HepG2 (cell line): ENCODE measurements around the gene TMEM253. TPM values are rescaled to one million over a fixed set of nuclear protein-coding genes. Genes with fewer than 3 reads are reported as not detected.

Experiments used
- ATAC-seq: fragments of 200-7000 bp; cut with Tn5 transposase; 3 replicates; pipeline ENCODE4 v1.9.1; 2020; ENCODE audit warnings: mild to moderate bottlenecking, moderate library complexity
- BruUV-seq: library from RNA; stranded (reverse); fragments of 400-500 nt; replicated peaks from 2 replicates; lab custom pipeline; 2021; lab: Mats Ljungman, UMichigan
- CTCF ChIA-PET: fragments of 300-600 bp; formaldehyde crosslinking; extraction: SDS; loops from one replicate; lab custom pipeline; 2021; ENCODE audit warnings: low total read pairs, inconsistent platforms, low intra/inter-chr PET ratio; lab: Yijun Ruan, JAX
- POLR2A ChIA-PET: fragments of 350-600 bp; sonication (Branson Sonifier 250); formaldehyde crosslinking; loops from one replicate; lab custom pipeline; 2020; ENCODE audit warnings: antibody characterized with exemption, inconsistent platforms; lab: Yijun Ruan, JAX
- DNase-seq: peaks from one replicate; pipeline ENCODE4 v3.0.0-alpha.2; 2015; ENCODE audit warnings: low spot score
- FAIRE-seq: peaks from 3 replicates; lab custom pipeline; 2011; peaks lifted over from hg19 to GRCh38; lab: Jason Lieb, UNC
- H2AFZ ChIP-seq: one replicate; pipeline ENCODE4 v1.6.1; 2011; ENCODE audit warnings: low read length, inconsistent platforms
- H3K27ac ChIP-seq: fragments of 300-600 bp; 3 replicates; pipeline ENCODE4 v1.8.0; 2011; ENCODE audit warnings: mixed run types, mild to moderate bottlenecking, mixed read lengths, low read length, inconsistent platforms; ENCODE audit not compliant: insufficient read depth; ENCODE audit errors: extremely low read length
- H3K27me3 ChIP-seq, 2 experiments: fragments of 200-600 bp in 1 of 2; 2 replicates in 1 of 2; 3 replicates in 1 of 2; pipeline versions ENCODE4 v1.6.0 to v1.8.0; 2011; ENCODE audit warnings: low read length in 2 of 2, mild to moderate bottlenecking in 2 of 2, moderate library complexity in 2 of 2, inconsistent platforms in 1 of 2; ENCODE audit not compliant: insufficient read depth in 2 of 2, control insufficient read depth in 1 of 2
- H3K36me3 ChIP-seq, 2 experiments: fragments of 200-600 bp in 1 of 2; replicated peaks in 1 of 2; 2 replicates in 1 of 2; 3 replicates in 1 of 2; pipeline versions ENCODE4 v1.5.1 to v1.8.0; 2011; ENCODE audit warnings: low read length in 2 of 2, inconsistent platforms in 1 of 2; ENCODE audit not compliant: insufficient read depth in 2 of 2, control insufficient read depth in 1 of 2
- H3K4me1 ChIP-seq: 2 replicates; pipeline ENCODE4 v1.5.1; 2012; ENCODE audit warnings: low read length, inconsistent platforms; ENCODE audit not compliant: insufficient read depth
- H3K4me2 ChIP-seq: 2 replicates; pipeline ENCODE4 v1.6.0; 2011; ENCODE audit warnings: low read depth, low read length, inconsistent platforms
- H3K4me3 ChIP-seq, 3 experiments: fragments of 200-600 bp in 1 of 3; sonication (generic), shearing (Covaris generic) in 1 of 3; replicated peaks in 1 of 3; 2 replicates each; pipeline ENCODE4 v1.5.1; 2011 to 2016; ENCODE audit warnings: low read length in 3 of 3, inconsistent platforms in 2 of 3, low read depth in 2 of 3, mild to moderate bottlenecking in 2 of 3, control low read depth in 1 of 3, mixed read lengths in 1 of 3; ENCODE audit not compliant: insufficient read depth in 1 of 3
- H3K79me2 ChIP-seq: one replicate; pipeline ENCODE4 v1.6.1; 2011; ENCODE audit warnings: low read length, inconsistent platforms; ENCODE audit not compliant: insufficient read depth
- H3K9ac ChIP-seq: 2 replicates; pipeline ENCODE4 v1.6.0; 2011; ENCODE audit warnings: mild to moderate bottlenecking, low read depth, low read length, inconsistent platforms; ENCODE audit not compliant: insufficient read depth
- H3K9me3 ChIP-seq: 2 replicates; pipeline ENCODE4 v1.5.1; 2012; ENCODE audit warnings: mild to moderate bottlenecking, low read length
- H4K20me1 ChIP-seq: 2 replicates; pipeline ENCODE4 v1.6.0; 2011; ENCODE audit warnings: inconsistent platforms, mild to moderate bottlenecking, low read length, moderate library complexity; ENCODE audit not compliant: insufficient read depth
- CBX5 ChIP-seq: sonication (generic); formaldehyde crosslinking; IDR thresholded peaks from 2 replicates; pipeline ENCODE4 v1.4.0; 2020; ENCODE audit warnings: missing genetic modification reagents, borderline replicate concordance
- CREBL2 ChIP-seq: sonication (generic); formaldehyde crosslinking; IDR thresholded peaks from 2 replicates; pipeline ENCODE4 v1.8.1; 2023; ENCODE audit warnings: missing genetic modification reagents, mild to moderate bottlenecking, borderline replicate concordance
- IRX3 ChIP-seq: sonication (generic); formaldehyde crosslinking; IDR thresholded peaks from 2 replicates; pipeline ENCODE4 v1.8.1; 2023; ENCODE audit warnings: mild to moderate bottlenecking, low read depth, missing genetic modification reagents, borderline replicate concordance
- KDM3A ChIP-seq: IDR thresholded peaks from 2 replicates; pipeline ENCODE4 v1.6.1; 2018; ENCODE audit warnings: low read depth, missing compliant biosample characterization
- MZF1 ChIP-seq: sonication (generic); formaldehyde crosslinking; IDR thresholded peaks from 2 replicates; pipeline ENCODE4 v1.8.1; 2023; ENCODE audit warnings: mild to moderate bottlenecking, missing genetic modification reagents, borderline replicate concordance
- PCBP1 ChIP-seq: fragments of 200-400 bp; formaldehyde crosslinking; IDR thresholded peaks from 2 replicates; pipeline ENCODE4 v1.6.1; 2017; ENCODE audit warnings: mild to moderate bottlenecking, low read depth, low read length, borderline replicate concordance
- SKI ChIP-seq: fragments of 450-650 bp; IDR thresholded peaks from one replicate; pipeline ENCODE4 v1.6.1; 2018; ENCODE audit warnings: mild to moderate bottlenecking; ENCODE audit not compliant: partially characterized antibody
- SOX13 ChIP-seq, 3 experiments: fragments of 450-650 bp in 1 of 3; sonication (generic) in 1 of 3; formaldehyde crosslinking in 1 of 3; IDR thresholded peaks in 2 of 3; conservative IDR thresholded peaks in 1 of 3; 2 replicates each; pipeline versions ENCODE4 v1.5.0 to v1.6.1; 2016 to 2020; ENCODE audit warnings: antibody characterized with exemption in 1 of 3, mild to moderate bottlenecking in 1 of 3, missing compliant biosample characterization in 1 of 3, missing genetic modification reagents in 1 of 3, moderate library complexity in 1 of 3
- SP4 ChIP-seq: sonication (generic); formaldehyde crosslinking; IDR thresholded peaks from 2 replicates; pipeline ENCODE4 v1.8.1; 2023; ENCODE audit warnings: mild to moderate bottlenecking, missing genetic modification reagents
- THAP11 ChIP-seq: IDR thresholded peaks from 2 replicates; pipeline ENCODE4 v1.6.1; 2016; ENCODE audit warnings: missing biosample characterization, missing genetic modification reagents
- UBTF ChIP-seq: sonication (generic); formaldehyde crosslinking; IDR thresholded peaks from 2 replicates; pipeline ENCODE4 v1.4.0; 2020; ENCODE audit warnings: mild to moderate bottlenecking, missing genetic modification reagents
- ZFY ChIP-seq: sonication (generic); formaldehyde crosslinking; IDR thresholded peaks from 2 replicates; pipeline ENCODE4 v1.4.0; 2020; ENCODE audit warnings: missing genetic modification reagents
- ZNF160 ChIP-seq: sonication (generic); formaldehyde crosslinking; IDR thresholded peaks from 2 replicates; pipeline ENCODE4 v1.8.0; 2022; ENCODE audit warnings: mild to moderate bottlenecking, inconsistent platforms, missing genetic modification reagents
- ZNF33B ChIP-seq: sonication (generic); formaldehyde crosslinking; IDR thresholded peaks from 2 replicates; pipeline ENCODE4 v1.5.1; 2020; ENCODE audit warnings: mild to moderate bottlenecking, missing genetic modification reagents
- ZNF501 ChIP-seq: sonication (generic); formaldehyde crosslinking; IDR thresholded peaks from 2 replicates; pipeline ENCODE4 v1.5.1; 2020; ENCODE audit warnings: mild to moderate bottlenecking, moderate library complexity, missing genetic modification reagents
- ZNF747 ChIP-seq: sonication (generic); formaldehyde crosslinking; IDR thresholded peaks from 2 replicates; pipeline ENCODE4 v1.8.1; 2023; ENCODE audit warnings: missing genetic modification reagents, mild to moderate bottlenecking, borderline replicate concordance
- ZNF781 ChIP-seq: sonication (generic); formaldehyde crosslinking; IDR thresholded peaks from 2 replicates; pipeline ENCODE4 v1.5.1; 2020; ENCODE audit warnings: borderline replicate concordance, mild to moderate bottlenecking, missing genetic modification reagents; ENCODE audit errors: not compliant biosample characterization
- ZNF788 ChIP-seq: sonication (generic); formaldehyde crosslinking; IDR thresholded peaks from 2 replicates; pipeline ENCODE4 v1.5.0; 2020; ENCODE audit warnings: mild to moderate bottlenecking, missing genetic modification reagents, borderline replicate concordance
- WGBS: methylation state at CpG from one replicate; pipeline ENCODE4 v1.1.6; 2017; ENCODE audit warnings: low lambda C conversion rate; 5-methylcytosine and 5-hydroxymethylcytosine counted together
- in situ Hi-C: cut with HindIII; loops from 2 replicates; pipeline ENCODE4 v1.10.0; 2017; ENCODE audit warnings: low pct_unique_long_range_greater_than_20kb; ENCODE audit not compliant: extremely low pct_ligation_motif_present
- intact Hi-C: fragments of 100-400 bp; cut with micrococcal nuclease; formaldehyde crosslinking; loops from one replicate; pipeline ENCODE4 v1.10.0; 2022; ENCODE audit not compliant: unreplicated experiment
- polyA plus RNA-seq, 8 experiments: library from polyadenylated mRNA; depleted of rRNA in 3 of 8; stranded (reverse) in 7 of 8; unstranded in 1 of 8; fragments of >200 nt; fragmentation: Illumina TruSeq in 4 of 8; extraction: Trizol in 4 of 8; gene quantifications; 2 replicates each; pipeline versions ENCODE4 v1.2.1 to v1.2.3, GENCODE V29; 2011 to 2016; ENCODE audit warnings: low read depth in 4 of 8, missing spikeins in 1 of 8, mixed read lengths in 1 of 8; ENCODE audit not compliant: insufficient read depth in 1 of 8
- total RNA-seq, 5 experiments: library from RNA; depleted of rRNA; stranded (reverse); fragments of >200 nt; fragmentation: Illumina TruSeq; extraction: Trizol; gene quantifications; 2 replicates each; pipeline ENCODE4 v1.2.3, GENCODE V29; 2016; ENCODE audit warnings: low read depth in 1 of 5

TMEM253 gene
- total and polyA plus RNA-seq, 2 of the 13 experiments (the other 11 are each of a cell fraction or from before 2014, with no cell fraction given) = 0.29 to 0.45 TPM

DNA sequence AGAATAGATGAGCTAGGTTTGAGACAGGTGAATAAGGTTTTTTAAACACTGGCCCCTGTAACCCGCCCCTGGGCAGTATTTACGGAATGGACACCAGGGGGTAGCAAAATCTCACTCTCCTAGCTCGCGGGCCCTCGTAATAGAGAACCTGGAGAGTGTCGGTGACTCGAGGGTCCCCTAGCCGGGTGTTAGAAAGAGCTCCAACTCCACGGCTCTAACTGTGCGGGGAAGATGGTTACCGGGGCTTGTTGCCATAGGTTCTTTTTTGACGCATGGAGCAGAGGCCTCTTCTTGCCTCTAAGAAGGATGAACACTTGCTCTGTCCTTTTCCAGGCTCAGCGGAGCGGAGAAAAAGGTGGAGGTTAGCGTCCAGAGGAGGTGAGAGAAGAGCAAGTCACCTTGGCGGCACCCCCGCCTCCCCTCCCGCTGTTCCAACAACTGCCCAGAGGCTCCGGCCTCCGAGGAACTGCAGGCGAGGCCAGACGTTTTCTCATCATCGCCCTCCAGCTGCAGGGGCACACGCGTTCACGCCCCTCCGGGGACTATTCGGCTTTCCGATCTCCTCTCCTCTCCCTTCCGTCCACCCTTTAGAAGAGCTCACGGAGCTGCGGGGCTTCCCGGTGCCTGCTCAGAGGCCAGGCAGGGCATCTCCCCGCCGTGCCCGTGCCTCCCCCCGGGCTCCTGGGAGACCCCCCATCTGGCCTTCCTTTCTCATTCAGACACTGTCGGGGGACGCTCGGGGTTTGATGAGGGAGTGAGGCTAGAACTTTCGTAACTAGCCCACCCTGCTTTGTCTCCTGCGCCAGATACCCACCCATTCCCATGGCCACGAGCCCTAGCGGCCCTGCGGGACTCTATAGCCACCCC lies 32.1 kb upstream of the TMEM253 start:
- ChIA-PET POLR2A (interaction anchor here (1.0 to 6.7 kb wide), 17 partner anchors 9 to 54 kb away, joined by 4 to 141 read pairs (median 7); partner anchors contain the start of genes TMEM253 and ZNF219), CTCF (interaction anchor here (0.7 to 7.5 kb wide), 6 partner anchors 13 to 54 kb away, joined by 4 to 135 read pairs (median 36); no protein-coding TSS in a partner anchor)
- ATAC-seq (peak; percentile 69), FAIRE-seq (peak; percentile 64), DNase-seq (peak; percentile 84)
- intact Hi-C loops = loop anchor here (1.0 to 5.0 kb wide), 4 partner anchors 14 to 124 kb away; no protein-coding TSS in a partner anchor
- Histone ChIP-seq H3K4me2 (peak overlapping the region; percentile 87), H3K27ac (peak overlapping the region; percentile 77), H3K79me2 (peaks cover 6% of the 10 kb centered on the region), H3K9ac (peak overlapping the region; percentile 80), H3K4me3 (peak overlapping the region; percentile 86 to 90 (median 87)), H2AFZ (no peak overlapping the region), H4K20me1 (no peaks in the 10 kb centered on the region), H3K9me3 (no peaks in the 10 kb centered on the region), H3K27me3 (peaks cover 0 to 7% of the 10 kb centered on the region in 2 experiments; a peak in 1 of 5 replicates), H3K4me1 (peaks cover 61% of the 10 kb centered on the region), H3K36me3 (peaks cover 5 to 13% of the 10 kb centered on the region in 2 experiments; a peak in 4 of 5 replicates)
- WGBS = 20% methylated on average over 45 of the region's 45 CpGs
- in situ Hi-C loops = loop anchor here (5.0 kb wide), 1 partner anchor 34 kb away; the partner anchor contains the start of gene TMEM253
- TSS peak; percentile 75 for BruUV-seq
- TF ChIP-seq PCBP1 = no peak; the same call in 1 of the 2 replicates
- TF ChIP-seq ZNF33B (CRISPR knock-in tag) = peak; percentile 71; the same call in 1 of the 2 replicates
- TF ChIP-seq ZNF788 = no peak
- peak; percentile 38; the same call in 1 of the 2 replicates for TF ChIP-seq ZFY (CRISPR knock-in tag)
- TF ChIP-seq MZF1 (CRISPR knock-in tag) = no peak
- TF ChIP-seq KDM3A (CRISPR knock-in tag) = no peak
- TF ChIP-seq UBTF (CRISPR knock-in tag) = peak; percentile 67
- peak; percentile 42; the same call in 1 of the 2 replicates for TF ChIP-seq SP4
- TF ChIP-seq ZNF747 (CRISPR knock-in tag) = no peak
- peak; percentile 14 for TF ChIP-seq SKI
- no peak for TF ChIP-seq ZNF160 (CRISPR knock-in tag)
- no peak for TF ChIP-seq ZNF501 (CRISPR knock-in tag)
- peak; percentile 42; the same call in 1 of the 2 replicates for TF ChIP-seq THAP11 (CRISPR knock-in tag)
- no peak for TF ChIP-seq SOX13 (IDR thresholded peaks at IDR 0.05)
- TF ChIP-seq SOX13 (CRISPR knock-in tag; conservative IDR thresholded peaks at IDR 0.05 in 1 of 2, IDR thresholded peaks at IDR 0.05 in 1 of 2) = peak in 1 of 2 experiments; percentile 32; a peak in 1 of 4 replicates
- no peak for TF ChIP-seq IRX3
- TF ChIP-seq CREBL2 (CRISPR knock-in tag) = no peak
- 0 out of 2 replicates have a peak, but pooled peaks have one; percentile 47 for TF ChIP-seq CBX5 (CRISPR knock-in tag)
- peak; percentile 50 for TF ChIP-seq ZNF781 (CRISPR knock-in tag)
